GM21619 (cell line): ENCODE measurements around the gene RAP1GAP.

Experiments
- ATAC-seq: cut with Tn5 transposase; IDR thresholded peaks from one replicate; pipeline ENCODE4 v1.9.1; 2021; ENCODE audit not compliant: unreplicated experiment

The RAP1GAP gene

DNA sequence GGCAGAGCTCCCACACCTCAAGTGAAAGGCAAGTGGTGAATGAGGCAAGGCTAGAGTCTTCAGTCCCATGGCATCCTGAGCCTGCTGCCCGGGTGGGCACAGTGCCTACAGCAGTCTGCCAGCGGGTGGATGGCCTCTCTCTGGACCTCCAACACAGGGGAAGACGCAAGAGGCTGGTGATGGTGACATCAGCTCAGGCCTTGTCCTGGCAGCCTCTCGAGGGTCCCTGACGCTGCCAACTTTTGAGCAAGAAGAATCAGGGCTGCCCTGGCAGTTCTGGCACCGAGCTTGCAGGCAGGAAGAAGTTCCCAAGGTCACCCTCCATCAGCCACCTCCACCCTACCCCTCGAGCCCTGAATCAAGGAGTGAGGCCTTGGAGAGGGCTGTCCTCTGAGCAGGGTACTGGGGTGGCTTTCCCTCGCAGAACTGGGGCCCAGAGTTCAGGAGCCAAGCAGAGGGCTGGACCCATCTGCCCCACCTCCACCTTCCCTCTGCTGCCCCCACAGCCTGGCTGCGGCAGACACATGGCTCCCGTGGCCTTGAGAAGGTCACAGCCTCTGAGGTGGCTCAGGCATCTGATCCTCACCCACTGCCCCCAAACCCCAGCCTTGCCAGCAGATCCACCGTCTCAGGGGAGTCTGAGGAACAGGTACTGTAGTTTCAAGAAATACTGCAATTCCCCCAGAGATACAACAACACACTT lies 5.8 kb downstream of the RAP1GAP start:
- no peak for ATAC-seq

DNA sequence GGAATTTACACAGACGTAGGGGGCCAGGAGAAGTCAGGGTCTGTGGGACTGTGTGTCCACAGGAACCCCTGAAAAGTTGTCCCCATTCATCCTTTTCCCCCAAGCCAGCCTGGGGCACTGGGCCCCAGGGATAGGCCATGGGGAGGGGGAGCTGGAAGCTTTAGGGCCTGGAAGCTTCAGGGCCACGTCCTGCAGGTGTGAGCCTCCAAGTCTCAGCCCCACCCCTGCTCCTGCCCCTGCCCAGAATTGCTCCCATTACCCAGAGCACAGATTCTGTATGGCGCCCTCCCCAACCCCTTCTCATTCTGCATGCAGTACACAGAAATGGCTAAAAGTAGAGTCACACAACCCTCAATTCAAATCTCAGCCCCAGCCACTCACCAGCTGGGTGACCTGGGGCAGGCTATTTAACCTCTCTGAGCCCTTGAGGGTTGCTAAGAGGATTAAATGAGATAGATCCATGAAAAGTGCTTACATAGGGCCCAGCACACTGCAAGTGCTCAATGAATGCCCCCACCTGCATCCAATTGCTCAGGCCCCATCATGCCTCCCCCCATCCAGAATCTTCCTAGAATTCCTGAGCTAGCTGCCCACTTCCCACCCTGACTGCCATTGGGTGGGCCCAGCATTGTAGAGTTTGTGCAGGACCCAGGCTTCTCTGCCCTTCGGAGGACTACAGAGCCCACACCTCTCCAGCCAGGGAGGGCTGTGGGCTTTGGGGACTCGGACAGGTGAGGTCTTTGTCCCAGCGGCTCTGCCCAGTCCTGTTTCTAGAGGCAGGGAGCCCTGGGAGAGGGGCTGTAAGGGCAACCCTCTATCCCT lies 6.5 kb downstream of the RAP1GAP start:
- no peak for ATAC-seq

GRCh38 chr1:21661886-21662285 lies 7.3 kb downstream of the RAP1GAP start:
- ATAC-seq, result no peak

DNA sequence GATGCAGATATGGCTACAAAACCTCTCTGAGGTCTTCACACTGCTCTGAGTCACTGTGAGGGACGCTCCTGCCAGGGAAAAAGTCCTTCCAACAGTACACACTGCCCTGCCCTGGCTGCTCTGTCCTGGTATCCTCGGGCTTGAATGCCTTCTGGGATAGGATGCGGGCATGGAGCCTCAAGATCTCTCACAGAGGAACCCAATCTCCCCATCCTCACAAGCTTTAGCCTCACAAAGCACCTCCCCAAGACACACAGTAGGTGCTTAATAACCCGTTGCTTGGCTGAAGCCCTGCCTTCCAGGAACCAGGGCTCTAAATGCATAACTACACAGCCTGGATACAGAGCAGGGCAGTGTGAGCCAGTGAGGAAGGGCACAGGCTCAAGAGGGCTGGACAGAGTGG lies 9.2 kb downstream of the RAP1GAP start:
- ATAC-seq, result no peak

DNA sequence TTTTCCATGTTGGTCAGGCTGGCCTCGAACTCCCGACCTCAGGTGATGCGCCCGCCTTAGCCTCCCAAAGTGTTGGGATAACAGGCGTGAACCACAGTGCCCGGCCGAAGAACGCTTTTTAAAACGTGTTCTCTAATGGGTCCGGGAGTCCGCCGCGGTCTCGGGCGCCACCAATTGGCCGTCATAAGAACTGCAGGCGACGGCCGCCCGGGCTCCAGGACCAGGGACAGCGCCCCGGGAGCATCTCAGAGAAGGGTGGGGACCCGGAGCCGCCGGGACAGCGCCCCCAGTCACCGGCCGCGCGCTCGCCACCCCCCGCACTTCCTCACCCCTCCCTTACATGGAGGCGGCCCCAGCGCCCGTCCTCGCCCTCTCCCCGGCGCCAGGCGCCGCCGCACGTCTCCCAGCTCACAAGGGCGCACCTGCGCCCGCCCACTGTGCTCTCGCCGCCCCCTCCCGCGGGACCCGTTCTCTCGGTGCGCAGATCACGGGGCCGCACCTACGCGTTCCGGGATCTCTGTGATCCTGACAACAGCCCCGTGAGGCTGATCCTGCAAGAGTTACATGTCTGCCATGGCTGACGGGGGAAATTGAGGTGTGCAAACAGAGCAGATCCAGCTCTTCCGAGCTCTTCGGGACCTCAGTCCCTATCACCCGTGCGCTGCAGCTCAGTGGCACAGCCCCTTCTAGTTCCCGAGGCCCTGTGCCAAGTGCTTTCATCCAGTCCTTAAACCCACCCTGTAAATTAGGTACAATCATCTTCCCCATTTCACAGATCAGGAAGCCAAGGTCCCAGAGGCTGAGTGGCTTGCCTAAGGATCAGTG lies 9.8 kb downstream of the RAP1GAP start:
- ATAC-seq, result no peak

DNA sequence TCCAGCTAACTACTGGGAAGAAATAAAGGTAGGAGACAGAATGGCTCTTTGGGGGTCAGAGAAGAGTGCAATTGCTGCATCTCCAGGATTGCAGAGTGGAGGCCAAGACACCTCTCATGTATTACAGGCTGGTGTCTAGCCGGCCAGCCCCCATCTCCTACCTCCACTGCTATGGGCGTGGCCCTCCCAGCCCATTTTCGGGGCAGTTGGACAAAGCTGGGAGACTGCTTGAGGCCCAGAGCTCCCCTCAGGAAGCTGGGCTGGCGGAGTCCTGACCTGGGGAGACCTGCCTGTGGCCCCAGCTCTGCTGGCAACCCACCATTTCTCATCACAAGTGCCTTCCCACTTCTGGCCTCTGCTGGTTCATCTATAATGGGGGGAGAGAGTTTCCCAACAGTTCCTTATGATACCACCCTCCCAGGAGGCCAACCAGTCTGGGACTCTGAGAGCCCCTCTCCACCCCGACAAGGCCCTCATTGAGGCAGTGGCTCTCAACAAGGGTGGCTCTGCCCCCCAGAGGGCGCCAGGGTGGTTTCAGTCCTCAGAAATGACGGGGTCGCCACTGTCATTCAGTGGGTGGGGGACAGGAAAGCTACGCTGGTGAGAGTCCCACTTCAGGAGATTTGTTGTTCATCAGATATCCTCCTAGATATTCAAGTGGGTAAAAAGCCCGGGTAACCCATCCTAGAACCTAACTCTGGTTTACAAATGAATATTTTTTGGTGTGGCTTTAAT lies 11.5 kb downstream of the RAP1GAP start:
- ATAC-seq, result no peak

GRCh38 chr1:21655748-21656147 lies 13.4 kb downstream of the RAP1GAP start:
- no peak for ATAC-seq

GRCh38 chr1:21655259-21655658 lies 13.9 kb downstream of the RAP1GAP start:
- ATAC-seq, result no peak

- ATAC-seq, result no peak
Observed at GRCh38 chr1:21654209-21654608, 14.9 kb downstream of the RAP1GAP start.

DNA sequence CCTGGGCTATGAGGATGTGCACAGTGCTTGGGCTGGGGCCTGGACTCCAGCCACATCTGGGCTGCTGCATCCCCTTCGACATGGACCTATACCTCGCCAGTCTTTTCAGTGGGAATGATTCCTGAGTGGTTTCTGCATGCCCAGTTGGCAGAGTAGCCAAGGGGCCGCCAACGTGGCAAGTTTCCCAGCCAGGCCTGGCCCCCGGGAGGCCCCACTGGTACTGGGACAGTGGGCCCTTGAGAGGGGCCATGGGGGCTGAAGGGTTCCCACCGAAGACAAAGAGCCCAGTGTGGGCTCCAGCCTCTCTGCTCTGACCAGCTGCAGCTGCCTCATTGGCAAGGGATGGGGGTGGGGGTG lies 15.4 kb downstream of the RAP1GAP start:
- ATAC-seq, result no peak

- no peak for ATAC-seq
Observed at GRCh38 chr1:21652937-21653743, 16.0 kb downstream of the RAP1GAP start.

GRCh38 chr1:21652101-21652936 lies 16.8 kb downstream of the RAP1GAP start:
- no peak for ATAC-seq

GRCh38 chr1:21651214-21652042 lies 17.7 kb downstream of the RAP1GAP start:
- no peak for ATAC-seq

DNA sequence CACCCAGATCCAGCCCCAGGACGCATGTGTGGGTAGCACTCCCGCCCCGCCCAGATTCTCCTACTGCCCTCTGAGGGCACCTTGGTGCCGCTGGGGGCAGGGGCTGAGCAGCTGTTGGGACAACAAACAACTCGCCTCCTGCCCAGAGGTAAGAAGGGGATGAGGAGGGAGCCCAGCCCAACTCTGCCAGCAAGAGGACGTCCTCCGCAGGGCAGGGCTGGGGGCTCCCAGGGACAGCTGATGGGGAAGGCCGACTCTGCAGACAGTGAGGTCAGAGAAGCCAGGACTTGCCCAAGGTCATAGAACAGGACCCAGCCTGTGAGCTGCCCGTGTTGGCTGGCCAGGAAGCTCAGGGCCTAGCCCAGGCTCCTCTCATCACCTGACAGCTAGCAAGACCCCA lies 18.8 kb downstream of the RAP1GAP start:
- ATAC-seq, result no peak

DNA sequence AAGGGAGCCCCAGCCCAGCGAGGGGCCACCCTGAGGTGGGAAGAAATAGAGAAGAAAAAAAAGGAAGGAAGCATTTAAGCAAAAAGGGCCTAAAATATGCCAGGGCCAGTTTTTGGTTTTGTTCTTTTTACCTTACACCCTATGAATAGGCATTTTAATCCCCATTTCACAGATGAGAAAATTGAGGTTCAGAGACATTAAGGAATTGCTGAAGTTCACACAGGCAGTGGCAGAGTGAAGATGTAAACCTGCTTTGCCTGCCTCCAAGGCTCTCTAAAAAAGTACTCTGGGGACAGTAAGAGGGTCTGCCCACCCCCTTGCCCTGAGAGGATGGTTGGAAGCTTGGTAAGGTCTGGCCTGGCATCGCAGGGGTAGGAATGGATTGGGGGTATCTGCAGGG lies 19.8 kb downstream of the RAP1GAP start:
- no peak for ATAC-seq

- ATAC-seq, result no peak
Observed at GRCh38 chr1:21648791-21649190, 20.4 kb downstream of the RAP1GAP start.

DNA sequence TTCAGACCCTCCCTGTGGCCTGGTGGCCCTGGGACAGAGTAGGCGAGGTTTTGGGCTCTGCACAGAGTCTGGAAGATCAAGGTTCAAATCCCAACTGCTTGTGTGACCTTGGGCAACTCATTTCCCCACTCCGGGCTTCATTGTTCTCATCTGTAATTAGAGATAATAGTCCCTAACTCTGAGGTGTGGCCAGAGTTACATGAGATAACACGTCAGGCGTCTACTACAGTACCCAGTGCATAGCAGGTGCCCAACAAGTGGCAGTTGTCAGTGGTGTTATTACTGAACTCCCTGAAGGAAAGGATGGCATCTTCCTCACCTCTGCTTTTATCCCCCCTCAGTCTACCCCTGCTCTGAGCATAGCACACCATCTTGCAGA lies 20.8 kb downstream of the RAP1GAP start:
- ATAC-seq, result no peak
